ENCODE results near the gene GMFB.

Gene GMFB

GRCh38 chr14:54529811-54530210, 41.0 kb upstream of the GMFB start:
- DNase-seq (ENCODE audit: low read depth, low spot score) = no peak
- H3K4me3 ChIP-seq (ENCODE audit: insufficient read length, low read depth) = no peak overlapping the region
- peaks cover 13% of the 10 kb centered on the region for H3K36me3 ChIP-seq (ENCODE audit: insufficient read depth, insufficient read length, low read length)
- H3K9me3 ChIP-seq (ENCODE audit: insufficient read depth, low read length) = no peaks in the 10 kb centered on the region
- no peaks in the 10 kb centered on the region for H3K27me3 ChIP-seq (ENCODE audit: insufficient read depth, insufficient read length)
- no peaks in the 10 kb centered on the region for H3K4me1 ChIP-seq (ENCODE audit: insufficient read depth, insufficient read length)
- H3K9ac ChIP-seq (ENCODE audit: insufficient read length, low read depth) = no peak overlapping the region
- TF ChIP-seq YY1 (IDR thresholded peaks at IDR 0.05; ENCODE audit: insufficient read depth, insufficient read length) (no peak), ZNF274 (IDR thresholded peaks at IDR 0.05; ENCODE audit: low read depth, low read length) (no peak), SUZ12 (IDR thresholded peaks at IDR 0.05; ENCODE audit: extremely low read depth, insufficient read depth, insufficient read length) (no peak)

- Histone ChIP-seq H3K9ac (ENCODE audit: insufficient read length, low read depth) (no peak overlapping the region), H3K36me3 (ENCODE audit: insufficient read depth, insufficient read length, low read length) (peaks cover 12% of the 10 kb centered on the region), H3K4me1 (ENCODE audit: insufficient read depth, insufficient read length) (no peaks in the 10 kb centered on the region), H3K27me3 (ENCODE audit: insufficient read depth, insufficient read length) (no peaks in the 10 kb centered on the region), H3K4me3 (ENCODE audit: insufficient read length, low read depth) (no peak overlapping the region), H3K9me3 (ENCODE audit: insufficient read depth, low read length) (no peaks in the 10 kb centered on the region)
- TF ChIP-seq SUZ12 (IDR thresholded peaks at IDR 0.05; ENCODE audit: extremely low read depth, insufficient read depth, insufficient read length) (no peak), ZNF274 (IDR thresholded peaks at IDR 0.05; ENCODE audit: low read depth, low read length) (no peak), YY1 (IDR thresholded peaks at IDR 0.05; ENCODE audit: insufficient read depth, insufficient read length) (no peak)
- no peak for DNase-seq (ENCODE audit: low read depth, low spot score)
Measured at GRCh38 chr14:54528973-54529372, 40.2 kb upstream of the GMFB start.

DNA sequence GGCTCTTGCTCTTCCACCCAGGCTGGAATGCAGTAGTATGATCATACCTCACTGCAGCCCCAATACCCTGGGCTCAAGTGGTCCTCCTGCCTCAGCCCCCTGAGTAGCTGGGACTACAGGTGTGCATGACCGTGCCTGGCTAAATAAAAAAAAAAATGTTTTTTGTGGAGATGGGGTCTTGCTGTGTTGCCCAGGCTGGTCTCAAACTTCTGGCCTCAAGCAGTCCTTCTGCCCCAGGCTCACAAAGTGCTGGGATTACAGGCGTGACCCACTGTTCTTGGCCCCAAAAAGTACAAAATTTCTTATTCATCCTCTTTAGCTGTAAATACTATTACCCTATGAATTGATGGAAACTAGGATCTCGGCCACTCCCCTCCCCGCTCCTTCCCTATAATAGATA, 35.6 kb upstream of the GMFB start:
- DNase-seq (ENCODE audit: low read depth, low spot score) = no peak
- Histone ChIP-seq H3K4me3 (ENCODE audit: insufficient read length, low read depth) (no peak overlapping the region), H3K9me3 (ENCODE audit: insufficient read depth, low read length) (no peaks in the 10 kb centered on the region), H3K9ac (ENCODE audit: insufficient read length, low read depth) (no peak overlapping the region), H3K36me3 (ENCODE audit: insufficient read depth, insufficient read length, low read length) (peaks cover 12% of the 10 kb centered on the region), H3K27me3 (ENCODE audit: insufficient read depth, insufficient read length) (no peaks in the 10 kb centered on the region), H3K4me1 (ENCODE audit: insufficient read depth, insufficient read length) (no peaks in the 10 kb centered on the region)
- TF ChIP-seq ZNF274 (IDR thresholded peaks at IDR 0.05; ENCODE audit: low read depth, low read length) = no peak
- TF ChIP-seq YY1 (IDR thresholded peaks at IDR 0.05; ENCODE audit: insufficient read depth, insufficient read length) = no peak
- TF ChIP-seq SUZ12 (IDR thresholded peaks at IDR 0.05; ENCODE audit: extremely low read depth, insufficient read depth, insufficient read length) = no peak

DNA sequence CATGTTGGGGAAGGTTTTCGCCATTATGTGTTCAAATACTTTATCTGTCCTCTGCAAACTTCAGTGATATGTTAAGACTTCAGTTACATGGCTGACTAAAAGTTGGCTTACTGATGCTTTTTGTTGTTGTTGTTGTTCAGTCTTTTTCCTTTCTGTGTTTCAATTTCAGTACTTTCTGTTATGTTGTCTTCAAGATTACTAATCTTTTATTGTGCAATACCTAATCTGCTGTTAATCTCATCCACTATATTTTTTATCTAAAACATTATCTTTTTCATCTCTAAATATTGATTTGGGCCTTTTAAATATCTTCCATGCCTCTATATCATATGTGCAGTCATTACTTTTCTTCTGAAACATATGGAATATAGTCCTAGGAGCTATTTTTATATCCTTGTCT, 27.9 kb upstream of the GMFB start:
- H3K9ac ChIP-seq (ENCODE audit: insufficient read length, low read depth) = no peak overlapping the region
- TF ChIP-seq ZNF274 (IDR thresholded peaks at IDR 0.05; ENCODE audit: low read depth, low read length) (no peak), SUZ12 (IDR thresholded peaks at IDR 0.05; ENCODE audit: extremely low read depth, insufficient read depth, insufficient read length) (no peak), YY1 (IDR thresholded peaks at IDR 0.05; ENCODE audit: insufficient read depth, insufficient read length) (no peak)
- no peaks in the 10 kb centered on the region for H3K4me1 ChIP-seq (ENCODE audit: insufficient read depth, insufficient read length)
- H3K9me3 ChIP-seq (ENCODE audit: insufficient read depth, low read length) = peaks cover 8% of the 10 kb centered on the region; the same call in 1 of the 2 replicates
- no peaks in the 10 kb centered on the region for H3K36me3 ChIP-seq (ENCODE audit: insufficient read depth, insufficient read length, low read length)
- no peak overlapping the region for H3K4me3 ChIP-seq (ENCODE audit: insufficient read length, low read depth)
- DNase-seq (ENCODE audit: low read depth, low spot score) = no peak
- H3K27me3 ChIP-seq (ENCODE audit: insufficient read depth, insufficient read length) = no peaks in the 10 kb centered on the region

DNA sequence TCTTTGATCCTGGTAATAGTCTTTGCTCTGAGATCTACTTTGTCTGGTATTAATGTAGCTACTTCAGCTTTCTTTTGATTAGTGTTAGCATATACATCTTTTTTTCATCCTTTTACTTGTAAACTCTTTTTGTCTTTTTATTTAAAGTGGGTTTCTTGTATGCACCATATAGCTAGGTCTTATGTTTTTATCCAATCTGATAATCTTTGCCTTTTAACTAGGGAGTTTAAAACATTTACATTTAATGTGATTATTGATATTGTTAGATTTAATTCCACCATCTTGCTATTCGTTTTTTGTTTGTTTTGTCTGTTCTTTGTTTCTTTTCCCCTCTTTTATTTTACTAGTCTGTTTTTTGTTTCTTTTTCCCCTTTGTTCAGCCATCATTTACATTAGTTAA, 26.9 kb upstream of the GMFB start:
- no peak overlapping the region for H3K4me3 ChIP-seq (ENCODE audit: insufficient read length, low read depth)
- no peaks in the 10 kb centered on the region for H3K36me3 ChIP-seq (ENCODE audit: insufficient read depth, insufficient read length, low read length)
- no peak for TF ChIP-seq ZNF274 (IDR thresholded peaks at IDR 0.05; ENCODE audit: low read depth, low read length)
- TF ChIP-seq SUZ12 (IDR thresholded peaks at IDR 0.05; ENCODE audit: extremely low read depth, insufficient read depth, insufficient read length) = no peak
- TF ChIP-seq YY1 (IDR thresholded peaks at IDR 0.05; ENCODE audit: insufficient read depth, insufficient read length) = no peak
- H3K9ac ChIP-seq (ENCODE audit: insufficient read length, low read depth) = no peak overlapping the region
- no peak for DNase-seq (ENCODE audit: low read depth, low spot score)
- no peaks in the 10 kb centered on the region for H3K27me3 ChIP-seq (ENCODE audit: insufficient read depth, insufficient read length)
- no peaks in the 10 kb centered on the region for H3K4me1 ChIP-seq (ENCODE audit: insufficient read depth, insufficient read length)
- peaks cover 8% of the 10 kb centered on the region; the same call in 1 of the 2 replicates for H3K9me3 ChIP-seq (ENCODE audit: insufficient read depth, low read length)

- TF ChIP-seq YY1 (IDR thresholded peaks at IDR 0.05; ENCODE audit: insufficient read depth, insufficient read length) = no peak
- Histone ChIP-seq H3K9me3 (ENCODE audit: insufficient read depth, low read length) (peaks cover 8% of the 10 kb centered on the region; the same call in 1 of the 2 replicates), H3K27me3 (ENCODE audit: insufficient read depth, insufficient read length) (peaks cover 10% of the 10 kb centered on the region), H3K9ac (ENCODE audit: insufficient read length, low read depth) (no peak overlapping the region), H3K4me3 (ENCODE audit: insufficient read length, low read depth) (no peak overlapping the region), H3K4me1 (ENCODE audit: insufficient read depth, insufficient read length) (no peaks in the 10 kb centered on the region), H3K36me3 (ENCODE audit: insufficient read depth, insufficient read length, low read length) (no peaks in the 10 kb centered on the region)
- DNase-seq (ENCODE audit: low read depth, low spot score) = no peak
Measured at GRCh38 chr14:54512393-54512792, 23.6 kb upstream of the GMFB start.

DNA sequence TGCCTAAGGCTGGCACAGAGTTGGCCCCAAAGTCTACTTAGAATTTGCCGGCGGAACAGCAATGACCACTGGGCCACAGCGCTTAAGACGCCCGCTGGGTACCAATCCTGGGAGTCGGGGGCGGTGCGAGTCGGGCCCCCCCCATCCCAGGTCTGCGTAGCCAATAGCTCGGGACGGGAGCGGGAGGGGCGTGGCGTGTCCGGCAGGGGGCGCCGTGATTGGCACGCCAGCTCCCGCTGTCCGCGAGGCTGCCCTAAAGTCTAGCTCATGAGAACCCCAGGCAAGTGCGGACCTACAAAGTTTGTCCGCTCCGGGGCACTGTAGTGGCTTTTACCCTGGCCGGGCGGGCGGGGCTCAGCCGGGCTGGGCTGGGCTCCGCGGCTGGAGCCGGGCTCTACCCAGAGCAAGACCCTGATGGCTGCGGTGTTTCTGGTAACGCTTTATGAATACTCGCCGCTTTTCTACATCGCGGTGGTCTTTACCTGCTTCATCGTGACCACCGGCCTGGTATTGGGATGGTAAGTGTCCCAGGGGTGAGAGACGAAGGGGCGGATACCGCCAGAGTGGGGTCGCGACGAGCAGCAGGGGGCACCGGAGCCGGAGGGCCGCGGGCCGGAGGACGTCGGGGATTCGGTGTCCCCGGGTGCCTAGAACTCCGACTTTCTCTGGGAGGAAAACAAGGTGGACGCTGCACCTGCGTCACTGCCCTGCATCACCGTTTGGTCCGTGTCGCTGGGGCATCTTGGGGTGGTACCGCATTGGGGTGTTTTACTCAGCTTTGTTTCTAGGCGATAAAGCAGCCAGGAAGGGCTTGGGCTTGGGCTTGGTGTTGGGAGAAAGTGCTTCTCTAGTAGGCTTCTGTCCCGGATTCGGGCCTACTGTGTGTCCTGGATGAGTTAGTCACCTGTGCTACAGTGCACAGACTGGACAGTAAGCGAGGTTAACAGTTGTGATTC, 21.0 kb upstream of the GMFB start, which contains the start of gene CGRRF1:
Gene CGRRF1 (plus strand): TSS at position 361 of the 956 bp plus-strand sequence. CDS start 54 bp downstream, at position 415.
- no peaks in the 10 kb centered on the region for H3K4me1 ChIP-seq (ENCODE audit: insufficient read depth, insufficient read length)
- H3K36me3 ChIP-seq (ENCODE audit: insufficient read depth, insufficient read length, low read length) = no peaks in the 10 kb centered on the region
- no peaks in the 10 kb centered on the region for H3K9me3 ChIP-seq (ENCODE audit: insufficient read depth, low read length)
- peak; percentile 92 for DNase-seq (ENCODE audit: low read depth, low spot score)
- H3K4me3 ChIP-seq (ENCODE audit: insufficient read length, low read depth) = peak within 1 kb of the TSS; percentile 86
- peak within 1 kb of the TSS; percentile 97 for H3K9ac ChIP-seq (ENCODE audit: insufficient read length, low read depth)
- H3K27me3 ChIP-seq (ENCODE audit: insufficient read depth, insufficient read length) = peaks cover 10% of the 10 kb centered on the region
- TF ChIP-seq ZNF274 (IDR thresholded peaks at IDR 0.05; ENCODE audit: low read depth, low read length) (no peak), YY1 (IDR thresholded peaks at IDR 0.05; ENCODE audit: insufficient read depth, insufficient read length) (no peak), SUZ12 (IDR thresholded peaks at IDR 0.05; ENCODE audit: extremely low read depth, insufficient read depth, insufficient read length) (no peak)

Data from NT2/D1 (cell line).